B cell (primary cell): Measurements from ENCODE around the gene HAND2. TPM values are rescaled to one million over a fixed set of nuclear protein-coding genes. Genes with fewer than 3 reads are reported as not detected.

Experiments used
- ATAC-seq: fragments of 200-7000 bp; cut with Tn5 transposase; one replicate; pipeline ENCODE4 v1.10.0; 2021; ENCODE audit warnings: low read depth, mild to moderate bottlenecking, moderate number of reproducible peaks, moderate library complexity
- CTCF ChIA-PET: fragments of 350-600 bp; sonication (Branson Sonifier 250); formaldehyde crosslinking; loops from one replicate; lab custom pipeline; 2021; ENCODE audit warnings: antibody characterized with exemption, inconsistent platforms; lab: Charles Lee
- POLR2A ChIA-PET: fragments of 350-600 bp; sonication (Branson Sonifier 250); formaldehyde crosslinking; loops from one replicate; lab custom pipeline; 2021; ENCODE audit warnings: antibody characterized with exemption; lab: Charles Lee
- DNase-seq: peaks from one replicate; pipeline ENCODE4 v3.0.0; 2013
- H2AFZ ChIP-seq: 2 replicates; pipeline ENCODE4 v1.6.1; 2012; ENCODE audit warnings: mild to moderate bottlenecking, low read depth, low read length; ENCODE audit not compliant: insufficient read depth, poor library complexity, severe bottlenecking
- H3K27ac ChIP-seq, 2 donors: 1 replicate in 1 of 2; 2 replicates in 1 of 2; pipeline ENCODE4 v1.5.1; 2012 to 2013; ENCODE audit warnings: low read length in 2 of 2, mild to moderate bottlenecking in 2 of 2, moderate library complexity in 1 of 2
- H3K27me3 ChIP-seq, 4 experiments: fragments of 200-600 bp in 1 of 4; sonication (generic) in 1 of 4; replicated peaks in 1 of 4; 1 replicate in 2 of 4; 2 replicates in 2 of 4; pipeline versions ENCODE4 v1.6.1 to v1.7.0; 2013 to 2016; ENCODE audit warnings: low read length in 3 of 4, mild to moderate bottlenecking in 2 of 4, mixed read lengths in 1 of 4, moderate library complexity in 1 of 4; ENCODE audit not compliant: insufficient read depth in 4 of 4, control insufficient read depth in 3 of 4; ENCODE audit errors: control extremely low read depth in 1 of 4
- H3K36me3 ChIP-seq, 2 experiments: replicated peaks in 1 of 2; 1 replicate in 1 of 2; 2 replicates in 1 of 2; pipeline versions ENCODE4 v1.6.1 to v1.7.1; 2013; ENCODE audit warnings: low read length in 1 of 2; ENCODE audit not compliant: insufficient read depth in 2 of 2, control insufficient read depth in 1 of 2; ENCODE audit errors: control extremely low read depth in 1 of 2, extremely low read depth in 1 of 2
- H3K4me1 ChIP-seq, 2 donors: fragments of 200-600 bp in 1 of 2; sonication (generic) in 1 of 2; 1 replicate in 1 of 2; 2 replicates in 1 of 2; pipeline versions ENCODE4 v1.5.1 to v1.6.1; 2013 to 2017; ENCODE audit warnings: low read length in 2 of 2; ENCODE audit not compliant: control insufficient read depth in 2 of 2, insufficient read depth in 2 of 2
- H3K4me2 ChIP-seq: replicated peaks from 2 replicates; pipeline ENCODE3; 2012; ENCODE audit warnings: mild to moderate bottlenecking, low read depth, low read length; ENCODE audit not compliant: poor library complexity, severe bottlenecking
- H3K4me3 ChIP-seq, 5 experiments: fragments of 200-600 bp in 1 of 5; sonication (generic) in 1 of 5; 1 replicate in 3 of 5; 2 replicates in 2 of 5; pipeline versions ENCODE4 v1.5.1 to v1.7.0; 2011 to 2016; ENCODE audit warnings: low read length in 4 of 5, mild to moderate bottlenecking in 4 of 5, low read depth in 2 of 5, control low read depth in 1 of 5, moderate library complexity in 1 of 5; ENCODE audit not compliant: insufficient read depth in 1 of 5; ENCODE audit errors: control extremely low read depth in 1 of 5, extremely low read depth in 1 of 5
- H3K79me2 ChIP-seq: fragments of 200-600 bp; sonication (generic); one replicate; pipeline ENCODE4 v1.6.0; 2016; ENCODE audit warnings: low read length; ENCODE audit not compliant: control insufficient read depth, insufficient read depth
- H3K9ac ChIP-seq: fragments of 200-600 bp; sonication (generic); 2 replicates; pipeline ENCODE4 v1.6.1; 2017; ENCODE audit warnings: mild to moderate bottlenecking, low read length, moderate library complexity
- H3K9me3 ChIP-seq, 3 donors: one replicate each; pipeline versions ENCODE4 v1.6.1 to v1.7.1; 2013; ENCODE audit warnings: low read length in 2 of 3; ENCODE audit not compliant: control insufficient read depth in 2 of 3, insufficient read depth in 1 of 3; ENCODE audit errors: control extremely low read depth in 1 of 3
- H4K20me1 ChIP-seq: 2 replicates; pipeline ENCODE4 v1.6.0; 2012; ENCODE audit warnings: mild to moderate bottlenecking, low read length; ENCODE audit not compliant: insufficient read depth, control insufficient read depth, poor library complexity, severe bottlenecking
- H3K27ac Mint-ChIP-seq: one replicate; pipeline ENCODE4 v1.8.0; 2021; ENCODE audit warnings: mixed read lengths
- H3K27me3 Mint-ChIP-seq: one replicate; pipeline ENCODE4 v1.8.0; 2021; ENCODE audit warnings: mixed read lengths
- H3K4me1 Mint-ChIP-seq: one replicate; pipeline ENCODE4 v1.8.0; 2021; ENCODE audit warnings: mixed read lengths
- H3K4me3 Mint-ChIP-seq: one replicate; pipeline ENCODE4 v1.8.0; 2021; ENCODE audit warnings: mixed read lengths
- H3K9me3 Mint-ChIP-seq: one replicate; pipeline ENCODE4 v1.8.0; 2022; ENCODE audit warnings: mixed read lengths; ENCODE audit not compliant: insufficient read depth
- EZH2 ChIP-seq: IDR thresholded peaks from 2 replicates; pipeline ENCODE4 v1.6.1; 2012; ENCODE audit warnings: borderline replicate concordance, low read depth, mild to moderate bottlenecking, moderate library complexity, low read length; ENCODE audit not compliant: insufficient read depth, poor library complexity, severe bottlenecking
- WGBS: methylation state at CpG from one replicate; pipeline ENCODE4 v1.1.5; 2013; ENCODE audit warnings: missing lambda C conversion rate; ENCODE audit not compliant: insufficient coverage; 5-methylcytosine and 5-hydroxymethylcytosine counted together
- intact Hi-C: fragments of 100-400 bp; cut with micrococcal nuclease; formaldehyde crosslinking; loops from one replicate; pipeline ENCODE4 v1.10.0; 2022
- polyA plus RNA-seq: library from polyadenylated mRNA; depleted of rRNA; stranded (reverse); fragments of >200 nt; gene quantifications from 2 replicates; pipeline ENCODE4 v1.2.3, GENCODE V29; 2012
- total RNA-seq, 2 donors: library from RNA; stranded (reverse); fragments of 120-200 nt in 1 of 2; gene quantifications; 1 replicate in 1 of 2; 2 replicates in 1 of 2; pipeline versions ENCODE4 v1.2.3 to v1.2.4, GENCODE V29; 2013 to 2022
- TF ChIP-seq, protein P1 (sequence below): fragments of 200-600 bp; IDR thresholded peaks from one replicate; pipeline ENCODE4 v1.8.0; 2022; ENCODE audit warnings: antibody characterized with exemption, mild to moderate bottlenecking

HAND2 gene
- total and polyA plus RNA-seq, 2 donors (not counting 1 experiment from before 2014, with no cell fraction given): not detected

DNA sequence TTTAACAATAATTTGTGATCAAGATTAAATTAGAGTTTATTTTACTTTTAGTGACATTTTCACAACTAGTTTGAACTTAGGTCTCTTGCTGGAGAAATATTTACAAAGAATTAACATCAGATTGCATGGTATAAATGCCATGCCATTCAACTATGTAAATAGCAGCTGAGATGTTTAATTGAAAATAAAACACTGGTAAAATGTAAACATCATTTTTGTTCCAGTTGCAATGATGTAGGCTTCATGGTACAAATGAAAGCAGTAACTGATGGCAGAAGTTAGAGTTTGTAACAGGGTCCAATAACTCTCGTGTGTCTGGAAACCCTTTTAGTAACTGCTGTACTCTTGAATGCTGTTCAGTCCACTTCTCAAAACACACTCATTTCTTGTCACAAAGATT, 43.7 kb upstream of the HAND2 start:
- Histone ChIP-seq H3K27ac (no peak overlapping the region), H3K9ac (no peak overlapping the region), H3K79me2 (no peaks in the 10 kb centered on the region), H3K4me2 (no peak overlapping the region), H3K4me1 (no peaks in the 10 kb centered on the region), H4K20me1 (no peaks in the 10 kb centered on the region), H3K27me3 (peaks cover 0 to 3% (median 0%) of the 10 kb centered on the region in 4 experiments), H3K4me3 (no peak overlapping the region), H3K36me3 (no peaks in the 10 kb centered on the region), H3K9me3 (no peaks in the 10 kb centered on the region), H2AFZ (no peak overlapping the region)
- CTCF ChIA-PET: no interaction called here
- POLR2A ChIA-PET: no interaction called here
- Mint-ChIP-seq H3K27me3 (peaks cover 6% of the 10 kb centered on the region), H3K9me3 (no peaks in the 10 kb centered on the region), H3K27ac (no peak overlapping the region), H3K4me1 (no peaks in the 10 kb centered on the region), H3K4me3 (no peak overlapping the region)
- TF ChIP-seq EZH2: no peak
- TF ChIP-seq, protein P1, sequence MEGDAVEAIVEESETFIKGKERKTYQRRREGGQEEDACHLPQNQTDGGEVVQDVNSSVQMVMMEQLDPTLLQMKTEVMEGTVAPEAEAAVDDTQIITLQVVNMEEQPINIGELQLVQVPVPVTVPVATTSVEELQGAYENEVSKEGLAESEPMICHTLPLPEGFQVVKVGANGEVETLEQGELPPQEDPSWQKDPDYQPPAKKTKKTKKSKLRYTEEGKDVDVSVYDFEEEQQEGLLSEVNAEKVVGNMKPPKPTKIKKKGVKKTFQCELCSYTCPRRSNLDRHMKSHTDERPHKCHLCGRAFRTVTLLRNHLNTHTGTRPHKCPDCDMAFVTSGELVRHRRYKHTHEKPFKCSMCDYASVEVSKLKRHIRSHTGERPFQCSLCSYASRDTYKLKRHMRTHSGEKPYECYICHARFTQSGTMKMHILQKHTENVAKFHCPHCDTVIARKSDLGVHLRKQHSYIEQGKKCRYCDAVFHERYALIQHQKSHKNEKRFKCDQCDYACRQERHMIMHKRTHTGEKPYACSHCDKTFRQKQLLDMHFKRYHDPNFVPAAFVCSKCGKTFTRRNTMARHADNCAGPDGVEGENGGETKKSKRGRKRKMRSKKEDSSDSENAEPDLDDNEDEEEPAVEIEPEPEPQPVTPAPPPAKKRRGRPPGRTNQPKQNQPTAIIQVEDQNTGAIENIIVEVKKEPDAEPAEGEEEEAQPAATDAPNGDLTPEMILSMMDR: no peak
- no CpG with 5 or more reads among the region's 1 CpG for WGBS
- ATAC-seq: no peak
- no peak for DNase-seq
- intact Hi-C loops: no loop called here

DNA sequence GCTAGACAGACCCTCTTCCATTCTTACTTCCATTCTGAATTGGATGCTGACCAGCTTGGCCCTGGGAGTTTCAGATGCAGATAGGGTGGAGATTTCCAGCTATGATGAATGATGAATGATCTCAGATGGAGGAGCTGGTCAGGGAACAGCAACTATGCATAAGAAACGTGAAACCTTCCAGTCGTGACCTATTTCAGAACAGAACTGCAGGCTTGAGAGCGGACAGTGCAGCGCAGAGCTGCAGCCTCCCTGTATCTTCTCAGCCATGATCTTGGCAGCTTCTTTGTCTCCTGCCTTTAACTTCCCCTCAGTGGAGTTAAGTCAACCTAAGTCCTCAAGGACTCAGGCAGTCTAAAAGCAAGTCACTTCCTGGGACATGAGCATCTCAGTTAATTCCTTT, 43.3 kb upstream of the HAND2 start:
- intact Hi-C loops: no loop called here
- Histone ChIP-seq H2AFZ (no peak overlapping the region), H3K4me1 (no peaks in the 10 kb centered on the region), H3K9me3 (no peaks in the 10 kb centered on the region), H3K27ac (no peak overlapping the region), H3K9ac (no peak overlapping the region), H3K36me3 (no peaks in the 10 kb centered on the region), H3K27me3 (peaks cover 0 to 3% (median 0%) of the 10 kb centered on the region in 4 experiments), H3K79me2 (no peaks in the 10 kb centered on the region), H3K4me2 (no peak overlapping the region), H3K4me3 (no peak overlapping the region), H4K20me1 (no peaks in the 10 kb centered on the region)
- ATAC-seq: no peak
- no peak for DNase-seq
- 86% methylated on average over 4 of the region's 4 CpGs for WGBS
- H3K4me1 Mint-ChIP-seq: no peaks in the 10 kb centered on the region
- TF ChIP-seq EZH2: no peak
- TF ChIP-seq, protein P1: no peak
- H3K9me3 Mint-ChIP-seq: no peaks in the 10 kb centered on the region
- H3K27me3 Mint-ChIP-seq: peaks cover 6% of the 10 kb centered on the region
- no peak overlapping the region for H3K27ac Mint-ChIP-seq
- ChIA-PET POLR2A (no interaction called here), CTCF (no interaction called here)
- H3K4me3 Mint-ChIP-seq: no peak overlapping the region
